Activated CD4-positive, alpha-beta memory T cell treated with anti-CD3 and anti-CD28 coated beads for 36 hours (primary cell): ENCODE measurements around the gene IDI2. TPM values are rescaled to one million over a fixed set of nuclear protein-coding genes. Genes with fewer than 3 reads are reported as not detected.
"Not testable (repeated sequence)": the region's sequence is repeated elsewhere in the genome, so short reads cannot be mapped to it uniquely, and the experiment has no call there.

Experiments
- CTCF ChIA-PET: fragments of 350-600 bp; sonication (Branson Sonifier 250); formaldehyde crosslinking; loops from one replicate; lab custom pipeline; 2021; ENCODE audit warnings: antibody characterized with exemption, inconsistent platforms; lab: Charles Lee
- POLR2A ChIA-PET: fragments of 350-600 bp; sonication (Branson Sonifier 250); formaldehyde crosslinking; loops from one replicate; lab custom pipeline; 2021; ENCODE audit warnings: antibody characterized with exemption; lab: Charles Lee
- DNase-seq: peaks from one replicate; pipeline ENCODE4 v3.0.0-alpha.2; 2020
- H3K27ac Mint-ChIP-seq: one replicate; pipeline ENCODE4 v1.8.0; 2021; ENCODE audit warnings: mixed read lengths
- H3K27me3 Mint-ChIP-seq: one replicate; pipeline ENCODE4 v1.8.0; 2021; ENCODE audit warnings: mixed read lengths
- H3K36me3 Mint-ChIP-seq: one replicate; pipeline ENCODE4 v1.8.0; 2021; ENCODE audit warnings: mixed read lengths
- H3K4me1 Mint-ChIP-seq: one replicate; pipeline ENCODE4 v1.8.0; 2021; ENCODE audit warnings: low read depth, mixed read lengths
- H3K4me3 Mint-ChIP-seq: one replicate; pipeline ENCODE4 v1.8.0; 2021; ENCODE audit warnings: mild to moderate bottlenecking, mixed read lengths
- H3K9me3 Mint-ChIP-seq: one replicate; pipeline ENCODE4 v1.8.0; 2021; ENCODE audit warnings: mixed read lengths
- intact Hi-C: fragments of 100-400 bp; cut with micrococcal nuclease; formaldehyde crosslinking; loops from one replicate; pipeline ENCODE4 v1.15.1; 2023
- total RNA-seq, 2 experiments: library from RNA; stranded (reverse); gene quantifications; one replicate each; pipeline ENCODE4 v1.2.3, GENCODE V29; 2021

Gene IDI2
- total RNA-seq: not detected

GRCh38 chr10:1025683-1026082 lies at the start of gene IDI2:
Gene IDI2, minus strand, starts transcription at chr10:1025859. Its CDS starts 1,136 bp downstream, at chr10:1024723.
- H3K9me3 Mint-ChIP-seq: no peaks in the 10 kb centered on the region
- no peak within 1 kb of the TSS for H3K4me3 Mint-ChIP-seq
- ChIA-PET CTCF (no interaction called here), POLR2A (no interaction called here)
- no peaks in the 10 kb centered on the region for H3K4me1 Mint-ChIP-seq
- intact Hi-C loops: no loop called here
- peaks cover 6% of the 10 kb centered on the region for H3K36me3 Mint-ChIP-seq
- no peaks in the 10 kb centered on the region for H3K27me3 Mint-ChIP-seq
- H3K27ac Mint-ChIP-seq: no peak within 1 kb of the TSS
- DNase-seq: no peak

- no peak overlapping the region for H3K4me3 Mint-ChIP-seq
- ChIA-PET POLR2A (interaction anchor here (0.8 kb wide), 1 partner anchor 82 kb away, joined by 3 read pairs; no protein-coding TSS in a partner anchor), CTCF (interaction anchor here (0.7 kb wide), 1 partner anchor 43 kb away, joined by 3 read pairs; no protein-coding TSS in a partner anchor)
- no peak overlapping the region for H3K27ac Mint-ChIP-seq
- no peaks in the 10 kb centered on the region for H3K9me3 Mint-ChIP-seq
- H3K36me3 Mint-ChIP-seq: peaks cover 15% of the 10 kb centered on the region
- peaks cover 11% of the 10 kb centered on the region for H3K4me1 Mint-ChIP-seq
- no peaks in the 10 kb centered on the region for H3K27me3 Mint-ChIP-seq
- DNase-seq: no peak
- intact Hi-C loops: no loop called here
Measured at GRCh38 chr10:1074748-1075308, 49.2 kb upstream of the IDI2 start.

DNA sequence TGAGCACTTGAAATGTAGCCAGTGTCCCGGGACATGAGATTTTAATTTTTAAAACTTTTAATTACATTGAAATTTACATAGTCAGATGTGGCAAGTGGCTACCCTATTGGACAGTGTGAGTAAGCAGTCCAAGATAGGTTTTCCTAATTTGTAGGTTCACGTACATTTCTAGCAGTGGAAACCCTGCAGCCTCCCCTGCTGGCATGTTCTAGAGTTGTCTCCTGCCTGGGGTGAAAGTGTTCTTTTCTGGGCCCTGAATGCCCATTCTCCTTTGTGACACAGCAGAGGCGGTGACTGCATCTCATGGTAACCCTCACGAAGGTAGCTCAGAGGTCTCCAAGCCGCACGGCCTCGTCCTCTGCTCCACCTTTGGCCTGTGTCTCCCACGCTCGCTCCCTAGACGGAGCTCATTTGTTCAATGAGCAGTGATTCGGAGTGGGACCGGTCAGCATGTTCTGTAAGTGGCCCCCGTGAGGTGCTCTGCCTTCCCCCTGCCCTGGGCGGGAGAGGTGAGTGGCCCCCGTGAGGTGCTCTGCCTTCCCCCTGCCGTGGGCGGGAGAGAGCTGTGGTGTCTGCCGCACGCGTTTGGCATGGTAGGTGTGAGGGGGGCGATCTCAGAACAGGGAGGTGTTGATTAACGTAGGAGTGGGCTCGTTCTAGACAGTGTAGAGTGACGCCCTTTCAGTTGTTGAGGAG lies 48.5 kb upstream of the IDI2 start:
- ChIA-PET POLR2A (interaction anchor here (0.8 to 1.0 kb wide), 2 partner anchors 37 to 81 kb away, joined by 3 read pairs; no protein-coding TSS in a partner anchor), CTCF (interaction anchor here (0.7 kb wide), 1 partner anchor 24 kb away, joined by 3 read pairs; no protein-coding TSS in a partner anchor)
- no peak overlapping the region for H3K4me3 Mint-ChIP-seq
- no peaks in the 10 kb centered on the region for H3K9me3 Mint-ChIP-seq
- no peak overlapping the region for H3K27ac Mint-ChIP-seq
- peaks cover 13% of the 10 kb centered on the region for H3K36me3 Mint-ChIP-seq
- no peak for DNase-seq
- H3K27me3 Mint-ChIP-seq: no peaks in the 10 kb centered on the region
- intact Hi-C loops: no loop called here
- H3K4me1 Mint-ChIP-seq: peaks cover 16% of the 10 kb centered on the region

DNA sequence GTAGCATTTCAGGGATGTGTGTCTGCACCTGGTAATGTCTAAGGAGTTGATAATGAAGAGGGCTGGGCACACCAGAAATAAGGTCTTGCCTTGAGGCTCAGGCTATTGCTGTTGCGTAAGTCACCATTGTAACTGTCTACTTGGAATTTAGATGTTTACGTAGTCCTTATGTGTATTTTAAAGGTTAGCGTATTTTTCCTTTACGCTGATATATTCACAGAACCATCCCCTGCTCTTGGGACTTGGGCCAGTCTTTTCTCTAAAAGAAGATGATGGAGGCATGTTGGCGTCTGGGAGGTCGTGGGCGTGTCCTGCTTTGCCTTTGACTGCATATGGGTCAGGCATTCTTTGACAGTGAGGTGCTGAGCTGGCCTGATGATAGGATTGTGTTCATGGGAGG lies 45.3 kb upstream of the IDI2 start:
- CTCF ChIA-PET: no interaction called here
- Mint-ChIP-seq H3K36me3 (peaks cover 10% of the 10 kb centered on the region), H3K4me3 (no peak overlapping the region), H3K4me1 (peaks cover 33% of the 10 kb centered on the region), H3K27me3 (no peaks in the 10 kb centered on the region), H3K27ac (no peak overlapping the region), H3K9me3 (no peaks in the 10 kb centered on the region)
- POLR2A ChIA-PET: interaction anchor here (0.9 kb wide), 1 partner anchor 22 kb away, joined by 3 read pairs; the partner anchor contains the start of gene IDI1
- intact Hi-C loops: no loop called here
- DNase-seq: no peak

GRCh38 chr10:1068380-1069361 lies 43.0 kb upstream of the IDI2 start:
- H3K27ac Mint-ChIP-seq: peak overlapping the region; percentile 25
- DNase-seq: no peak

GRCh38 chr10:1066734-1067133 lies 41.1 kb upstream of the IDI2 start:
- peaks cover 61% of the 10 kb centered on the region for H3K4me1 Mint-ChIP-seq
- H3K4me3 Mint-ChIP-seq, H3K27me3 Mint-ChIP-seq, H3K36me3 Mint-ChIP-seq, POLR2A ChIA-PET, H3K9me3 Mint-ChIP-seq, CTCF ChIA-PET, intact Hi-C loops, H3K27ac Mint-ChIP-seq, DNase-seq: not testable (repeated sequence)

More at GRCh38 chr10:1068380-1069361, 43.0 kb upstream of the IDI2 start:
- peaks cover 42% of the 10 kb centered on the region for H3K4me1 Mint-ChIP-seq
- ChIA-PET CTCF (no interaction called here), POLR2A (interaction anchor here (0.9 kb wide), 1 partner anchor 20 kb away, joined by 3 read pairs; the partner anchor contains the start of gene IDI1)
- peaks cover 4% of the 10 kb centered on the region for H3K36me3 Mint-ChIP-seq
- intact Hi-C loops: loop anchor here (1.0 kb wide), 1 partner anchor 26 kb away; no protein-coding TSS in a partner anchor
- H3K9me3 Mint-ChIP-seq: no peaks in the 10 kb centered on the region
- no peak overlapping the region for H3K4me3 Mint-ChIP-seq
- no peaks in the 10 kb centered on the region for H3K27me3 Mint-ChIP-seq

- Mint-ChIP-seq H3K36me3 (no peaks in the 10 kb centered on the region), H3K27me3 (no peaks in the 10 kb centered on the region), H3K27ac (peak overlapping the region; percentile 21), H3K9me3 (no peaks in the 10 kb centered on the region), H3K4me3 (no peak overlapping the region), H3K4me1 (peaks cover 74% of the 10 kb centered on the region)
- intact Hi-C loops: loop anchor here (5.0 kb wide), 1 partner anchor 47 kb away; no protein-coding TSS in a partner anchor
- ChIA-PET POLR2A (interaction anchor here (0.6 kb wide), 1 partner anchor 616 kb away, joined by 3 read pairs; no protein-coding TSS in a partner anchor), CTCF (interaction anchor here (1.6 kb wide), 1 partner anchor 15 kb away, joined by 3 read pairs; no protein-coding TSS in a partner anchor)
- DNase-seq: no peak
Measured at GRCh38 chr10:1064964-1065247, 39.2 kb upstream of the IDI2 start.

DNA sequence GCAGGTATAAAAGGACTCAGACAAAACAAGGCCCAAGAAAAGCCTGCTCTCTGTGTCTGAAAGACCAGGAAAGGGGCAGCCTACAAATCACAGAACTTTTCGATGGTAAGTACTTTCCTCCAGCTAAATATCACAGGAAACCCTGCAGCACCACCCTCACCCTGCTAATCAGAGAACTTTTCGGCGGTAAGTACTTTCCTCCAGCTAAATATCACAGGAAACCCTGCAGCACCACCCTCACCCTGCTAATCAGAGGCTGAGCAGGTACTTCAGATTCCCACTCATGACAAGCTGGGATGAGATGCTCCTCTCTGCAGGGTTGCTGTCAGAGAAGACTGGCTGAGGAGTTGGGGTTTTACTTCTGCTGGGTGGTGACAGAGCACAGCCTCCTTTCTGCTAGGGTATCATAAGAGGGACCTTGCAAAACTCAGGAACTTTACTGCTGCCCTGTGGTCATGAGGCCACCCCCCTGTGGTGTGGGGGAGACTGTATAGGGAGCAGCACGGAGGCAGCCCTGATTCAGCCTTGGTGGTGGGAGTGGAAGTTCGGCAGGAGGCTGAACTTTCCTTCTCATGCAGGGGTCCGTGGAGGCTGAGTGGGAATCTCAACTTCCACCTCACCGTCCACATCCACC lies 37.7 kb upstream of the IDI2 start:
- CTCF ChIA-PET: interaction anchor here (0.6 kb wide), 1 partner anchor 13 kb away, joined by 3 read pairs; no protein-coding TSS in a partner anchor
- Mint-ChIP-seq H3K9me3 (no peaks in the 10 kb centered on the region), H3K27ac (peak overlapping the region; percentile 74), H3K4me3 (no peak overlapping the region), H3K4me1 (peaks cover 72% of the 10 kb centered on the region), H3K27me3 (no peaks in the 10 kb centered on the region), H3K36me3 (peaks cover under 1% of the 10 kb centered on the region)
- intact Hi-C loops: loop anchor here (5.0 kb wide), 1 partner anchor 49 kb away; no protein-coding TSS in a partner anchor
- POLR2A ChIA-PET: interaction anchor here (0.6 to 1.4 kb wide), 2 partner anchors 14 to 207 kb away, joined by 3 read pairs; partner anchors contain the start of gene IDI1
- peak; percentile 27 for DNase-seq

- Mint-ChIP-seq H3K4me1 (peaks cover 73% of the 10 kb centered on the region), H3K4me3 (peak overlapping the region; percentile 7), H3K36me3 (peaks cover 7% of the 10 kb centered on the region), H3K9me3 (no peaks in the 10 kb centered on the region), H3K27me3 (no peaks in the 10 kb centered on the region), H3K27ac (peak overlapping the region; percentile 74)
- intact Hi-C loops: loop anchor here (5.0 kb wide), 1 partner anchor 50 kb away; no protein-coding TSS in a partner anchor
- DNase-seq: no peak
- CTCF ChIA-PET: no interaction called here
- POLR2A ChIA-PET: no interaction called here
Measured at GRCh38 chr10:1061930-1062774, 36.5 kb upstream of the IDI2 start.

DNA sequence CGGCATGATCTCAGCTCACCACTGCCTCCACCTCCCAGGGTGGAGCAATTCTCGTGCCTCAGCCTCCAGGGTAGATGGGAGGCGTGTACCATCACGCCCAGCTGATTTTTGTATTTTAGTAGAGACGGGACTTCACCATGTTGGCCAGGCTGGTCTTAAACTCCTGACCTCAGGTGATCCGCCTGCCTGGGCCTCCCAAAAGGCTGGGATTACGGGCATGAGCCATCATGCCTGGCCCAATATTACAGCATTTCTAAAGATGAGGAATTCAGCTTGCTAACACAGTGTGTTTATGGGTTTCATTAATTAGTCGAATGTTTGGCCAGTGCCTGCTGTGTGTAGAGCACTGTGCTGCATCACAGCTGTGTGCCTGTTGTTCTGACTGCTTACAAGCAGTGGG lies 34.2 kb upstream of the IDI2 start:
- no peaks in the 10 kb centered on the region for H3K27me3 Mint-ChIP-seq
- H3K27ac Mint-ChIP-seq: peak overlapping the region; percentile 62
- peaks cover 12% of the 10 kb centered on the region for H3K36me3 Mint-ChIP-seq
- DNase-seq: no peak
- ChIA-PET POLR2A (no interaction called here), CTCF (no interaction called here)
- no peak overlapping the region for H3K4me3 Mint-ChIP-seq
- H3K4me1 Mint-ChIP-seq: peaks cover 79% of the 10 kb centered on the region
- no peaks in the 10 kb centered on the region for H3K9me3 Mint-ChIP-seq
- intact Hi-C loops: loop anchor here (5.0 kb wide), 1 partner anchor 52 kb away; no protein-coding TSS in a partner anchor
